Right lobe of liver (tissue), 6 donors: ENCODE data around the gene C1orf116. TPM values are rescaled to one million over a fixed set of nuclear protein-coding genes. Genes with fewer than 3 reads are reported as not detected.
"Not testable (repeated sequence)": the region's sequence is repeated elsewhere in the genome, so short reads cannot be mapped to it uniquely, and the experiment has no call there.

Source experiments
- ATAC-seq, 4 donors: fragments of 200-7000 bp; cut with Tn5 transposase; one replicate each; pipeline ENCODE4 v1.9.1; 2020; ENCODE audit warnings: mild to moderate bottlenecking in 4 of 4, moderate library complexity in 4 of 4
- DNase-seq, 3 donors: peaks; one replicate each; pipeline ENCODE4 v3.0.0-alpha.2; 2020
- H3K27ac ChIP-seq, 3 donors: fragments of 200-600 bp; one replicate each; pipeline ENCODE4 v1.8.0; 2022
- H3K27me3 ChIP-seq, 2 donors: fragments of 200-600 bp; one replicate each; pipeline ENCODE4 v1.8.0; 2022
- H3K36me3 ChIP-seq, 4 donors: fragments of 200-600 bp; sonication (generic) in 1 of 4; one replicate each; pipeline versions ENCODE4 v1.5.1 to v1.8.0; 2017 to 2022; ENCODE audit warnings: control low read depth in 1 of 4
- H3K4me1 ChIP-seq, 4 donors: fragments of 200-600 bp; sonication (generic) in 1 of 4; one replicate each; pipeline versions ENCODE4 v1.5.1 to v1.8.0; 2017 to 2022; ENCODE audit warnings: control low read depth in 1 of 4
- H3K4me3 ChIP-seq, 3 donors: fragments of 200-600 bp; one replicate each; pipeline ENCODE4 v1.8.0; 2022
- H3K9me3 ChIP-seq, 4 donors: fragments of 200-600 bp; sonication (generic) in 1 of 4; one replicate each; pipeline versions ENCODE4 v1.5.1 to v1.8.0; 2017 to 2022; ENCODE audit warnings: control low read depth in 1 of 4
- CTCF ChIP-seq, 4 donors: fragments of 200-600 bp in 3 of 4; fragments of 450-650 bp in 1 of 4; IDR thresholded peaks; one replicate each; pipeline versions ENCODE4 v1.5.1 to v1.8.0; 2016 to 2022; ENCODE audit warnings: antibody characterized with exemption in 4 of 4, mild to moderate bottlenecking in 2 of 4
- POLR2A ChIP-seq: fragments of 450-650 bp; IDR thresholded peaks from one replicate; pipeline ENCODE4 v1.6.1; 2017; ENCODE audit warnings: antibody characterized with exemption, mild to moderate bottlenecking
- WGBS: methylation state at CpG from one replicate; pipeline ENCODE4 v1.1.6; 2018; ENCODE audit warnings: low coverage, low lambda C conversion rate; ENCODE audit not compliant: insufficient coverage; ENCODE audit errors: missing lambda C conversion rate; 5-methylcytosine and 5-hydroxymethylcytosine counted together
- intact Hi-C, 2 donors: fragments of 100-400 bp; cut with DNase I; formaldehyde crosslinking; loops; one replicate each; pipeline versions ENCODE4 v1.11.2 to v1.14.1; 2022
- total RNA-seq, 6 experiments: library from RNA; depleted of rRNA in 2 of 6; stranded (reverse); fragments of >200 nt in 2 of 6; fragmentation: NEBNext Ultra II Directional in 3 of 6; extraction: Animal tissue kit (Norgen Biotek cat#: 25700) in 3 of 6; gene quantifications; one replicate each; pipeline versions ENCODE4 v1.1.0 to v1.2.4, GENCODE V29; 2016 to 2023
- donor health status: DM: no; HTN: yes; CAD: no.
- donor health status: DM: no; HTN: no; CAD: no.
- donor health status: DM: no; HTN: no; CAD: no.
- donor health status: DM: no; HTN: yes; CAD: no.
- donor health status: DM: no; HTN: yes; CAD: no.

The C1orf116 gene
- total RNA-seq, 6 experiments from 2014 or later: 0.27 to 0.68 (median 0.37) TPM

GRCh38 chr1:207045453-207045852 is 12.9 kb upstream of the C1orf116 start:
- no peak for TF ChIP-seq CTCF (IDR thresholded peaks at IDR 0.05)
- TF ChIP-seq POLR2A: no peak
- 76% methylated on average over 2 of the region's 2 CpGs for WGBS
- Histone ChIP-seq H3K36me3 (peaks cover 0 to 11% (median 0%) of the 10 kb centered on the region in 4 donors), H3K4me1 (peaks cover 0 to 17% (median 0%) of the 10 kb centered on the region in 4 donors), H3K4me3 (no peak overlapping the region), H3K9me3 (no peaks in the 10 kb centered on the region), H3K27me3 (no peaks in the 10 kb centered on the region), H3K27ac (no peak overlapping the region)
- no peak for DNase-seq
- ATAC-seq: no peak
- intact Hi-C loops: no loop called here

GRCh38 chr1:207041397-207041796 is 8.8 kb upstream of the C1orf116 start:
- WGBS: 94% methylated on average over 2 of the region's 2 CpGs
- H3K36me3 ChIP-seq, H3K9me3 ChIP-seq, intact Hi-C loops, ATAC-seq, H3K27ac ChIP-seq, DNase-seq, H3K4me3 ChIP-seq, H3K27me3 ChIP-seq: not testable (repeated sequence)
- H3K4me1 ChIP-seq: peaks cover 0 to 18% (median 6%) of the 10 kb centered on the region in 4 donors

- no peaks in the 10 kb centered on the region for H3K9me3 ChIP-seq
- H3K4me1 ChIP-seq: peaks cover 0 to 18% (median 6%) of the 10 kb centered on the region in 4 donors
- no peak for TF ChIP-seq POLR2A
- TF ChIP-seq CTCF (IDR thresholded peaks at IDR 0.05): no peak
- DNase-seq (no peak), ATAC-seq (no peak)
- intact Hi-C loops: no loop called here
- H3K27me3 ChIP-seq: no peaks in the 10 kb centered on the region
- no peak overlapping the region for H3K27ac ChIP-seq
- H3K36me3 ChIP-seq: no peaks in the 10 kb centered on the region
- 17% methylated on average over 3 of the region's 3 CpGs for WGBS
- no peak overlapping the region for H3K4me3 ChIP-seq
Measured at GRCh38 chr1:207040181-207040533, 7.6 kb upstream of the C1orf116 start.

GRCh38 chr1:207039380-207040180 is 7.0 kb upstream of the C1orf116 start:
- Histone ChIP-seq H3K4me3 (no peak overlapping the region), H3K4me1 (peaks cover 0 to 18% (median 6%) of the 10 kb centered on the region in 4 donors), H3K27me3 (no peaks in the 10 kb centered on the region), H3K27ac (no peak overlapping the region), H3K36me3 (no peaks in the 10 kb centered on the region), H3K9me3 (no peaks in the 10 kb centered on the region)
- DNase-seq (no peak), ATAC-seq (peak; percentile 77 to 90 (median 82))
- TF ChIP-seq POLR2A (no peak), CTCF (IDR thresholded peaks at IDR 0.05) (no peak)
- intact Hi-C loops: no loop called here
- 39% methylated on average over 3 of the region's 4 CpGs for WGBS

- Histone ChIP-seq H3K4me1 (peaks cover 0 to 11% (median 5%) of the 10 kb centered on the region in 4 donors), H3K9me3 (no peaks in the 10 kb centered on the region), H3K36me3 (no peaks in the 10 kb centered on the region), H3K4me3 (no peak overlapping the region), H3K27me3 (no peaks in the 10 kb centered on the region), H3K27ac (no peak overlapping the region)
- WGBS: 88% methylated on average over 1 of the region's 1 CpG
- no peak for TF ChIP-seq CTCF (IDR thresholded peaks at IDR 0.05)
- no peak for TF ChIP-seq POLR2A
- DNase-seq (no peak), ATAC-seq (no peak)
- intact Hi-C loops: no loop called here
Measured at GRCh38 chr1:207036865-207037264, 4.3 kb upstream of the C1orf116 start.
